HG03139 (cell line): Measurements from ENCODE around the gene PCMTD2.

ENCODE experiments used
- ATAC-seq: cut with Tn5 transposase; IDR thresholded peaks from one replicate; pipeline ENCODE4 v1.9.1; 2021; ENCODE audit not compliant: unreplicated experiment

PCMTD2 gene

DNA sequence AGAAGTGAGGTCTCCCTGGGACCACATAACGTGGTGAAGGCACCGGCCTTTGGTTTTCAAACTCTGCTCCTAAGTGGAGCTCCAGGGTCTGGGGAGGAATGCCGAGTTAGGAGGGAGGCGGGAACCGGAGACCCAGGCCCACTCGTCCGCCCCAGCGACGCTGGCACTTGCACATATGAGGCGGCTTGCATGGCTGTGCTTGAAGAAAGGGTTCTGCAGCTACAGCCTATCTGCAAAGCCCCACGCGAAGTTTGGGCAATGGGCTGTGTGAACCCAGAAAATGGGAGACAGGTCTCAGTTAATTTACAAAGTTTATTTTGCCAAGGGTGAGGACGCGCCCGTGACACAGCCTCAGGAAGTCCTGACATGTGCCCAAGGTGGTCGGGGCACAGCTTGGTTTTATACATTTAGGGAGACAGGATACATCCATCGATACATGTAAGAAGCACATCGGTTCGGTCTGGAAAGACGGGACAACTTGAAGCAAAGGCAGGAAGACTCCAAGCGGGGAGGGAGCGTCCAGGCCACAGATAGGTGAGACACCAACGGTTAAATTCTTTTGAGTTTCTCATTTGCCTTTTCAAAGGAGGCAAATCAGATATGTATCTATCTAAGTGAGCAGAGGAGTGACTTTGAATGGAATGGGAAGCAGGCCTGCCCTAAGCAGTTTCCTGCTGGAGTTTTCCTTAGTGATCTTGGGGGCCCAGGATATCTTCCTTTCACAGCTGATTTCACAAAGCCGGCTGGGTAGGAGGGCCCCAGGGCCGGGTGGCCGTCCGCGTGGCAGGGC is 782 bp upstream of the PCMTD2 start:
- ATAC-seq, result peak; percentile 6

DNA sequence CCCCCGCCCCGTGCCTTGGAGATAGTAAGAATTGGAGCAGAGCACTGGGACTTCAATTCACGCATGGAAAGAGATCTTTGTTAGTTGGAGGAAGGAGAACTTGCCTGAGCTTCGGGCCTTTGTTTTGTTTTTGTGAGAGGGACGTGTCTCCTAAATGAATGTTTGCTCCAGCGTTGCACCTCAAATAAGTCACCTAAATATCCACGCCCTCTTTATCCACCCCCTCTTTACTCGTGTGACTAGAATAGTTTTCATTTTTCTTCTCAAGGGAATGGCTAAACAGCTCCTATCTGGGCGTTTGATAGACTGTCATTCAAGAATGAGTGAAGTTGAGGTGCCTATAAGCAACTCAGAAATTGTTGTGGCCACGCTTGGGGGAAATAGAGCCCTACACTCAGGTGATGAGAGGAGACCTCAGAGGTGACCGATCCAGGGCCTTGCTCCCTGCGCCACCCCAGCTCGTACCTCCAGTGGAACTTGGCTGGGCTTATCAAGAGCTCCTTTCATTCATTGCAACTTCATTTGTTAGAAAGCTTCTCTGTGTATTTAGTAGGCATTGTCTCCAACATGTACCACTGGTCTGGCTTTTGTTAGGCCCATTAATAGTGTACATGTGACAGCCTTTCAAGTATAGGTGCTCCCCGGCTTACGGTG is 861 bp downstream of the PCMTD2 start:
- no peak for ATAC-seq

DNA sequence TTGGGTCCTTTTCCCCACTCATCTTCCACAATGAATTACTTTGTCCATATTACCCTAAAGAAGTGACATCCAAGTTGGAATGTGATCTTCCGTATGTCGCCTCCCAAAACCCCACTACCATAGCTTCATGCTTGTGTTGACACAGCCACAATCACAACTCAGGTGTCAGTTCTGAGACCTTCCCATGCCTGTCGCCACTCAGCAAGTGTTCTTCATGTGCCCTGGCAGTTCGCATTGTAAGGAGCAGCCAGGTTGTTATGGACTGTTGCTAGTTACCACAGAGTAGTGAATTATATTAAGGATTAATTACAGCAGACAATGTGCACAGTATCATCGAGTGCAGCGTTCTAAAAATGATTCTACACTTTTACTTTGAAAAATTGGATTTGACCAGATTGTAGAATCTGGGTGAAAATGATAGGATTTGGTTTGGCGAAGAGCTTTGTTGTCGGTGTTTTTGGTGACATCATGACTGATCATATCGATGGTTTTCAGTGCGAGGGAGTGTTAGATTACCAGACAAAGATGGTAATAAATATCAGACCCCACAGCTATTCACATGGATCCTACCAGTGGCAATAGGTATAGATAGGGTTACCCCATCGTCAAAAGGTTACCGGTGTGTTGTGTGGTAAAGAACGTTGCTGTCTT is 1.7 kb downstream of the PCMTD2 start:
- no peak for ATAC-seq

DNA sequence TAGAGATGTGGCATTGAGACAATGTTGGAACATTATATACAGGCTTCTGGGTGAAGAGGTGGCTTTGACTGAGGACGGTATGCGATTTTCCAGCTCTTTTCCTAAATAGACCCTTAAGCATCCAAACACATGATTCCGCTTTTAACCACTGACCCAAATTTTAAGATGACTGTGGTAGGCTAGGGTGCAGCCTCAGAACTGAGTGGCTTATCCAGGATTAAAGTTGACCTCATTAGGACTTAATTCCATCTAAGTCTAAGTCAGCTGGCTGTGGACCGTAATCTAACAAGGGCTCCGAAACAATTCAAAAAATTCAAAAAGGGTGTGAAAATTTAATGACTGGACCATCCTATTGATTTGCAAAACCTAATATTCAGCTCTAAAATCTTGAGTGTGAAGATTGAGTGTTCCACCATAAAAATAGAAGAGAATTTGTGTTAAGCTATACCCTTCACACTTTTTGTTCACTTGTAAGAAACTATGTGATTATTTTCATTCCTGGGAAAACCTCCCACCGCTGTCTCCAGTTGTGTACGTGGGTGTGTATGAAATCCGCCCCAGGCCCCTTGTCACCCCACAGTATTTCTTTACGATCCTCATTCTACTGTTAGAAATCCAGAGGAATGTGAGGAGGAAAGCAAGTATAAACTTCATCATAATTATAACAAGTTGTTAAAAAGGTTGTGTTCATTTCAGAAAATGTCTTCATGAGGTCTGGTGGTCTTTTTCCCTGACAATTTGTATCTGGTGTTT is 2.7 kb downstream of the PCMTD2 start:
- no peak for ATAC-seq

DNA sequence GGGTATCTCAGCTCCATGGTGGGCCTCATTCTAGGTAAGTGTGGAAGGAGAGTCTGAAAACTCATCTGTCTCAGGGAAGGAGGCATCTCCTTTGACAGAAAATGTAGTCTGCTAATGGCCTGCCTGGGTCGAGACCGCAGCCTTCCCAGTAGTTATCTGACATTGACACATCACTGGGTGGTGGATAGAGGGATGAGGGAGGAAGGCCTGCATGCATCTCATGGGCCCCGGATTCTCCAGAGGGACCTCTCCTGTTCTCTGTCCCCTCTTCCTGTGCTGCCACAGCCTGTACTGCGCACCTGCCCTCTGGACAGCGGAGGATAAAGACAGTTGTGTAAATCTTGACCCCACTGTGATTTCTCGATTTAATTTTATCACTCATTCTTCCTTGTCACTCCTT is 4.7 kb downstream of the PCMTD2 start:
- no peak for ATAC-seq

DNA sequence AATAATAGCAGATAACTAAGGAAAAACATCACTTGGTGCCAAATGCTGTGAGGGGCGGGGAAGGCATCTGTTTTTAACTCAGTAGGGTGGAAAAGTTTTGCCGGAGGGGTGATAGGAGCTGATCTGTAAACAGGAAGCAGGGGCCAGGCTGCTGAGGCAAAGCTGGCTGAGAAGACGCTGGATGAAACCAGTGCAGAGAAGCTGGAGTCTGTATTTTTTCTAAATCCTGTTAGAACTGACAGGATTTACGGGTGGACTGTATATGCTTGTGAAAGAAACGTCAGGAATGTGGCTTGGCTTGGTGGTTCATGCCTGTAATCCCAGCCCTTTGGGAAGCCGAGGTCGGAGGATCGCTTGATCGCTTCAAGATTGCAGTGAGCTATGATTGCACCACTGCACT is 5.6 kb downstream of the PCMTD2 start:
- no peak for ATAC-seq

DNA sequence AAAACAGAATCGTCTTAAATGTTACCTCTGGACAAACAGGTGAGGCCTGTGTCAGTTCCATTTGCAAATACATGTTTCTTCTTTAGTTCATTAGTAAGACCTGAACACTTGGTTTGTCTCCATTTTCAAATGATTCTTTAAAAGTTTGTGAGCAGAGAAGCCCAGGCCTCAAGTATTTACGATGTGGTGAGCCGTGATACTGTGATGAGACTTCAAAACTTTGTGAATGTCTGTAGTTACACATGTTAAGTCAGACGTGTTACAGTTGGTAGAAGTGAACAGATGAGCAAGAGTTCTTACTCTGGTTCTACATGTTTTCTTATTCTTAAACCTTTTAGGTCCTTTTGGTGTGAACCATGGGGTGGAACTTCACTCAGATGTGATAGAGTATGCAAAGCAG is 8.5 kb downstream of the PCMTD2 start:
- ATAC-seq, result no peak

DNA sequence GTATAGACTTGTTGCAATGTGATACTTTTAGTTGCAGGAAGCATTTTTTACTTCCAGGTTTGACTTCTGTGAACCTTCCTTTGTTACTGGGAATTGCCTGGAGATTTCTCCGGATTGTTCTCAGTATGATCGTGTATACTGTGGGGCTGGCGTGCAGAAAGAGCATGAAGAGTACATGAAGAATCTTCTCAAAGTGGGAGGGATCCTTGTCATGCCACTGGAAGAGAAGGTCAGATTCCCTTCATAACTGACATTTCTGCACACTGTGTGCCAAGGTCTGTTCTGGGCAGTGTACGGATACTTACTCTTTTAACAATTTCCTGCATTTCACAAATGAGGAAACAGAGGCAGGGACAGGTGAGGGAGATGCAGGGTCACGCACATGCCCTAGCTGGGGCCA is 9.7 kb downstream of the PCMTD2 start:
- ATAC-seq, result no peak

DNA sequence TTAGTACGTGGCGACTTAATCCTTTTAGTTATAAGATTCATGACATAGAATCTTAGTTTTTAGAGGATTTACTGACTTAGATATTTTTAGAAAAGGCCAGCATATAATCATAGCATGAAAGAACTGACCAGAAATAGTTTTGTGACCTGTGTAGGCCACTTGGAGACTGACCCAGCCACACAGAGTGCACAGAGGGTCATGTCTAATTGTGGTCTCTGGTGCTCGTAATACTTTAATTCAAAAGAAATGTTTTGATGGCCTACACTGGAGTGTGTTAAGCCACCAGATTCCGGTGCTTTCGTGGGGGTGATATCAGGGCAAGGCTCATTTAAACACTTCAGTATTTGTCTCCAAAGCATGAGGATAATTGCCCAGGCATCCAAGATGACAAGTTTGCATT is 11.4 kb downstream of the PCMTD2 start:
- no peak for ATAC-seq

DNA sequence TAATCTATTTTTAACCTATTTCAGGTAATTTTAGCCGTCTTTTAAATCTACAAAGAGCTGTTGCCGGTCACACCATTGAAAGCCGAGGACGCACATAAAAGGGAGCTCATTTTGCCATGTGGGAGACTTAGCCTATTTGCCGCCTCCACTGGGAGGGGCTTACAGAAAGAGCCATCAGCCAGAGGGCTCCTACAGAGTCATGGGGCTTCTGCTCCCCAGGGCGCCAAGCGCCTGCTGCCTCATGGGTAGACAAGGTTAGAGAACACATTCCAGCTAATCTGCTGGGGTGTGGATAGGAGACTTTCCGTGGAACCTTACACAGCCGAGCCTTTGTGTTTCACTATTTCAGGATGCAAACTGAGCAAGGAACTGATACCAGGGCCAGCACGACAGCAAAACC is 12.6 kb downstream of the PCMTD2 start:
- no peak for ATAC-seq

DNA sequence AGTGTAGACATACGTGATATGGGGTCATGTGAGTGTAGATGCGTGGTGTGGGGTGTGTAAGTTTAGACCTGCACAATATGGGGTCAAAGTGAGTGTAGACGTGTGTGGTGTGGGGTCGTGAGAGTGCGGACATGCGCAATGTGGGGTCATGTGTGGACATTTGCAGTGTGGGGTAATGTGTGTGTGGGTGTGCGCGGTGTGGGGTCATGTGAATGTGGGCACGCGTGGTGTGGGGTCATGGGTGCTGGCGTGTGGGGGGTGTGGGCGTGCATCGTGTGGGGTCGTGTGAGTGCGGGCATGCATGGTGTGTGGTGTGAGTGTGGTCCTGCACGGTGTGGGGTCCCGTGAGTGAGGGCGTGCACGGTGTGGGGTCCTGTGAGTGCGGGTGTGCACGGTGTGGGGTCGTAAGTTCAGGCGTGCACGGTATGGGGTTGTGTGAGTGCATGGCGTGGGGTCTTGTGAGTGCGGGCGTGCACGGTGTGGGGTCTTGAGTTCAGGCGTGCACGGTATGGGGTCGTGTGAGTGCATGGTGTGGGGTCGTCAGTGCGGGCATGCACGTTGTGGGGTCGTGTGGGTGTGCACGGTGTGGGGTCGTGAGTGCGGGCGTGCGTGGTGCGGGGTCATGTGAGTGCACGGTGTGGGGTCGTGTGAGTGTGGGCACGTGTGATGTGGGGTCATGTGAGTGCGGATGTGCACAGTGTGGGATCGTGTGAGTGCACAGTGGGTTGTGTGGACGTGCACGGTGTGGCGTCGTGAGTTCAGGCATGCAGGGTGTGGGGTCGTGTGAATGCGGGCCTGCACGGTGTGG is 14.3 kb downstream of the PCMTD2 start:
- no peak for ATAC-seq

DNA sequence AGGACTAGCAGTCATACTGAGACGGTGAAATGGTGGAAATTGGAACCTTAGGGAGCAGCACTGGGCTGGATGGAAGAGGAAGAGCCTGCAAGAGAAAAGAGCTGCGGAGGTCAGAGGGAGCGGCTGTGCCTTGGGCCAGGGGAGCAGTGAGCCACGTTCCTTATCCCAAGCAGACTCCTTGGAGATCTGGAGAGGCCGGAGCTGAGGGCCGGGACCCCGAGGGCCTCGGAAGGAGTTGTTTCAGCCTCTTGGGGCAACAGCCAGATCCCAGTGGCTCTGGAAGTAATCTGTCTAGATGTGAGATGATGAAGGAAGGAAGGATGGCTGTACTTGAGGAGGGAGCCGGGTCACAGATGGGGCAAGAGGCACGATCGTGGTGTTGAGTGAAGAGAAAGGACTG is 16.1 kb downstream of the PCMTD2 start:
- ATAC-seq, result no peak

DNA sequence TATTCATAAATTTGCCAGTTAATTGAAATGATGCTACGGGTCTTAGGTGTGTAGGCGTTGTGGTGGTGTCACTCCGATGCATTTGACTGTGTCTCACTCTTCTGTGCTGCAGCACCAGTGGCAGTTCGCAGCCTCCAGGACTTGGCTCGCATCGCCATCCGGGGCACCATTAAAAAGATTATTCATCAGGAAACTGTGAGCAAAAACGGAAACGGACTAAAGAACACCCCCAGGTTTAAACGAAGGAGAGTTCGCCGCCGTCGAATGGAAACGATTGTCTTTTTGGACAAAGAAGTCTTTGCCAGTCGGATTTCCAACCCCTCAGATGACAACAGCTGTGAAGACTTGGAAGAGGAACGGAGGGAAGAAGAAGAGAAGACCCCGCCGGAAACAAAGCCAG is 17.6 kb downstream of the PCMTD2 start:
- ATAC-seq, result no peak

DNA sequence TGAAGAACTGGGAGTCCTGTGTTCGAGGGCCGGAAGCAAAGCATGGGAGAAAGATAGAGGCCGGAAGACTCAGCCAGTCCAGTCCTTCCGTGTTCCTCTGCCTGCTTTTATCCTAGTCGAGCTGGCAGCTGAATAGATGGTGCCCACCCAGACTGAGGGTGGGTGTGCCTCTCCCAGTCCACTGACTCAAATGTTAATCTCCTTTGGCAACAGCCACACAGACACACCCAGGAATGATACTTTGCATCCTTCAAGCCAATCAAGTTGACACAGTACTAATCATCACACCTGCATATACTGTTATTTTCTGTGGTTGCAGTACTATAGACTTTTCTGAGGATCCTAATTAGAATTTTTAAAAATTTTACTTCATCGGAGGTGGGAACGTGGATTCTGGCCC is 21.3 kb downstream of the PCMTD2 start:
- no peak for ATAC-seq

DNA sequence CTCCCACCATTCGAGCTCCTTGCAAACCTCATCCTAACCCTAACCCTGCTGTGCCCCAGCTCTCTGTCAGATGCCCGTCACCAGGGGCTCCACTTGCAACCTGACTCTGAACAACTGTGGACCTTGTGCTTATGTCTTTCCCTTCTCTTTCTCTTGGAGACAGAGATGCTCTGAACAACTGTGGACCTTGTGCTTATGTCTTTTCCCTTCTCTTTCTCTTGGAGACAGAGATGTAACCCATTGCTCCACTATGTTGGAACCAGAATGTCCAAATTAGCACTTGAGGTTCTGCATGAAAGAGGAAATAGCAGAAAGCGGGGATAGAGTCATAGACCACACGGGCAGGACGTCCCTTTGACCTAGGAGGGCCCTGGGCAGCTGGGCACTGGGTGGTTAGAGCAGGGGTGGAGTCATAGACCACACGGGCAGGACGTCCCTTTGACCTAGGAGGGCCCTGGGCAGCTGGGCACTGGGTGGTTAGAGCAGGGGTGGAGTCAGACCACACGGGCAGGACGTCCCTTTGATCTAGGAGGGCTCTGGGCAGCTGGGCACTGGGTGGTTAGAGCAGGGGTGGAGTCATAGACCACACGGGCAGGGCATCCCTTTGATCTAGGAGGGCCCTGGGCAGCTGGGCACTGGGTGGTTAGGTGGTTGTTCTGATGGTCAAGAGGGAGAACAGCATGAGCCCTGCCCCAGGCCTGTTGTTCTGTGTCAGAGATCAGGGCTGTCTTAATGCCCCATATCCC is 22.2 kb downstream of the PCMTD2 start:
- ATAC-seq, result no peak

DNA sequence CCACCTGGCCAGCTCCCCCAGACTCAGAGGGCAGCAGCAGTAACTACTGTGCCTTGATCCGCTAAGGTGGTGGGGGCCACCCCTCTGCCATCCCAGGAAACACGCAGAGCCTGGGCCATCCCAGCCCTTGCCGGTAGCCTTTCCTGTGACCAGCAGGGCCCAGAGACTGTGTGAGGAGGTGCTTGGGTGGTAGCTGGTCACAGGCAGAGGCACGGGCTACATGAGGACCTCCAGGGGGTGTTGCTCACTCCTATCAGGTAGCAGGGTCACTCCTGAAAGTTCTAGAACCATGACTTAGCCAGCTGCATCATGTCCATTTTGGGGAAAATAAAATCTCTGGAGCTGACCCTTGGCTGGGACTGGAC is 22.8 kb downstream of the PCMTD2 start:
- no peak for ATAC-seq

DNA sequence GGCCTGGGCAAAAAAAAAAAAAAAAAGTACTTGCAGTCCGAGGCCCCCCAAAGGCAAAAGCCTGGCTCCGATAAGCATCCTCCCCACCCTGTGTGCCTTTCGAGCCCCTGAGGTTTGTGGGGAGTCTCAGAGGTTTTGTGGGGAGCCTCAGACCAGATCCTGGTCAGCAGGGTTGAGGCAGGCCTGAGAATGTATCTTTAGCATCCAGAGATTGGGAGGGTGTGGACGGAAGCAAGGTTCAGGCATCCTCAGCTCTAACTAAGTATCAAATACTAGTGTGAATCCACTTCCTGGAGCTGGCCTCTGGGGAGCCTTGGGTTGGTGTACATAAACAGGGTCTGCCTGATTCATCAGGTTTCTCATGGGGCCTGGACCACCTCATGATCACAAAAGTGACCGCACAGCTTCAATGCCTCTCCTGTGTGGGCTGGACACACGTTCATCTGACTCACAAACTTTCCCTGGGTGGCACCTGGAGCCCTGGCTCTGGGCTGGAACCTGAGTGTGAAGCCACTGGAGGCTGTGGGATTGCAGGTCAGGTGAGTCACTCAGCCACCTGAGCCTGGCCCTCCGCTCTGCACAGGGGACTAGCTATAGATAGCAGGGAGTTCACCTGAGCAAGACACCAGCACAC is 24.4 kb downstream of the PCMTD2 start:
- no peak for ATAC-seq

DNA sequence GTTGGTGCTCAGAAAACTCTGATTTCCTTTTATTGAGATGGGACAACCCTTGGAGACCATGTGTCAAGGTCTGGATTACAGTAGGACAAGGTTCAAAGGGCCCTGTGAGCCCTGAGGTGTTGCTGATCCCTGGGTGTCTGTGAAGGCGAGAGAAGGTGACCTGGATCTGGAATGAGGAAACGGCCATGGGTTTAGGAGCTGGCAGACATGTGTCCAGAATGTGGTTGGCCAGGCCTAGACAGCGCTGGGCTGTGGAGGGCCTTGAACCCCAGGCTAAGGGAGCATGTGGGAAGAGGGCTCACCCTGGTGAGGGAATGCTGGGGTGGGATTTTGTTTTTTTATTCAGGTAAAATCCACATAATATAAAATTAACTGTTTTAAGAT is 24.9 kb downstream of the PCMTD2 start:
- no peak for ATAC-seq

DNA sequence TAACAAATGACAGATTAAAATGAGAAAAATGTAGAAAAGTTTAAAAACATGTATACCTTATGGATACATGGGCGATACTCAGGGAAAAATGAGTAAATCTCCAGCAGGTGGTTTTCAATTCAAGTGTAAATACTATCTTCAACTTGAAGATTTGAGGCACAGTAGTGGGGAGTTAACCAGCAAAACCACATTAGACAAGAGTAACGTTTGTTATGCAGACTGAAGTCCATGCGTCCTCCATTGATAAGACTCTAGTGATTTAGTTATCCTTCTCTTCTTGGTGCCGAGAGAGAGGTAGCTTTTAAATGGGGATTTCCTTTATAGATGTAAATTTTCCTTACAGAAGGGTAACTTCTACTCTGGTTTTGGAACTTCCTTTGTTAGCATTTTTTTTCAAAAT is 28.1 kb downstream of the PCMTD2 start:
- ATAC-seq, result no peak
